Measurements from ENCODE around the gene MYBBP1A. TPM values are rescaled to one million over a fixed set of nuclear protein-coding genes. Genes with fewer than 3 reads are reported as not detected.

Gene MYBBP1A
- total and polyA plus RNA-seq, 2 experiments from 2014 or later = 70.7 to 213 TPM

- no peaks in the 10 kb centered on the region for H3K9me2 ChIP-seq (ENCODE audit: insufficient read depth)
- no peaks in the 10 kb centered on the region; the same call in 2 of the 3 replicates for H3K9me3 Mint-ChIP-seq
- H3K27ac Mint-ChIP-seq = no peak overlapping the region
- H3K4me3 Mint-ChIP-seq = no peak overlapping the region
- no peak for TF ChIP-seq STAT1 (IDR thresholded peaks at IDR 0.05; ENCODE audit: unreplicated experiment)
- TF ChIP-seq EZH2phosphoT487 (IDR thresholded peaks at IDR 0.05; ENCODE audit: unreplicated experiment) = no peak
- no peak for TF ChIP-seq EZH2 (IDR thresholded peaks at IDR 0.05; ENCODE audit: low read depth, unreplicated experiment)
- no peak for TF ChIP-seq CREB1 (CRISPR knock-in tag; IDR thresholded peaks at IDR 0.05; ENCODE audit: low read depth)
- TF ChIP-seq ZNF331 (CRISPR knock-in tag; IDR thresholded peaks at IDR 0.05; ENCODE audit: low read depth) = no peak
- TF ChIP-seq POLR2AphosphoS5 (IDR thresholded peaks at IDR 0.05; ENCODE audit: low read depth) = no peak
- no peak for TF ChIP-seq JUNB (IDR thresholded peaks at IDR 0.05; ENCODE audit: unreplicated experiment)
- no peak for TF ChIP-seq ZNF462 (CRISPR knock-in tag; IDR thresholded peaks at IDR 0.05)
- no peak for TF ChIP-seq ETS1 (IDR thresholded peaks at IDR 0.05)
- TF ChIP-seq CTCF (conservative IDR thresholded peaks at IDR 0.05; ENCODE audit: low read depth in 2 of 2) = no peak
- no peak for DNase-seq (ENCODE audit: low spot score)
- no peak for ATAC-seq
- no peaks in the 10 kb centered on the region for H3K36me3 Mint-ChIP-seq (ENCODE audit: low read depth)
- no peaks in the 10 kb centered on the region for H3K4me1 ChIP-seq (ENCODE audit: insufficient read depth)
- H2AFZ ChIP-seq = no peak overlapping the region
- H3K27me3 Mint-ChIP-seq (ENCODE audit: insufficient read depth, low read depth, poor library complexity) = peaks cover 11% of the 10 kb centered on the region
- H3K27ac ChIP-seq (ENCODE audit: low read depth) = no peak overlapping the region
- no peaks in the 10 kb centered on the region for H3K27me3 ChIP-seq (ENCODE audit: insufficient read depth)
- peaks cover 11% of the 10 kb centered on the region for H3K4me1 Mint-ChIP-seq
- no peak overlapping the region for H3K4me3 ChIP-seq
- H3K36me3 ChIP-seq (ENCODE audit: insufficient read depth) = no peaks in the 10 kb centered on the region
- no peak overlapping the region for H3K4me2 ChIP-seq
- no peaks in the 10 kb centered on the region; the same call in none of the 2 replicates for H4K20me1 ChIP-seq (replicated peaks; ENCODE audit: insufficient read depth)
- no peaks in the 10 kb centered on the region for H3K79me2 ChIP-seq (replicated peaks; ENCODE audit: insufficient read depth)
- H3F3A ChIP-seq (replicated peaks; ENCODE audit: low read depth) = peaks cover 7% of the 10 kb centered on the region; the same call in 1 of the 2 replicates
Measured at GRCh38 chr17:4490109-4490591, 65.0 kb downstream of the MYBBP1A start.
